Activated CD4-positive, alpha-beta T cell treated with anti-CD3 and anti-CD28 coated beads, Interleukin-2, amount 50 U/mL, for 16 hours (primary cell): ENCODE data around the gene GPLD1.
"Not testable (repeated sequence)": the region's sequence is repeated elsewhere in the genome, so short reads cannot be mapped to it uniquely, and the experiment has no call there.

Experiments
- DNase-seq: peaks from one replicate; pipeline ENCODE4 v3.0.0-alpha.2; 2020

The GPLD1 gene

DNA sequence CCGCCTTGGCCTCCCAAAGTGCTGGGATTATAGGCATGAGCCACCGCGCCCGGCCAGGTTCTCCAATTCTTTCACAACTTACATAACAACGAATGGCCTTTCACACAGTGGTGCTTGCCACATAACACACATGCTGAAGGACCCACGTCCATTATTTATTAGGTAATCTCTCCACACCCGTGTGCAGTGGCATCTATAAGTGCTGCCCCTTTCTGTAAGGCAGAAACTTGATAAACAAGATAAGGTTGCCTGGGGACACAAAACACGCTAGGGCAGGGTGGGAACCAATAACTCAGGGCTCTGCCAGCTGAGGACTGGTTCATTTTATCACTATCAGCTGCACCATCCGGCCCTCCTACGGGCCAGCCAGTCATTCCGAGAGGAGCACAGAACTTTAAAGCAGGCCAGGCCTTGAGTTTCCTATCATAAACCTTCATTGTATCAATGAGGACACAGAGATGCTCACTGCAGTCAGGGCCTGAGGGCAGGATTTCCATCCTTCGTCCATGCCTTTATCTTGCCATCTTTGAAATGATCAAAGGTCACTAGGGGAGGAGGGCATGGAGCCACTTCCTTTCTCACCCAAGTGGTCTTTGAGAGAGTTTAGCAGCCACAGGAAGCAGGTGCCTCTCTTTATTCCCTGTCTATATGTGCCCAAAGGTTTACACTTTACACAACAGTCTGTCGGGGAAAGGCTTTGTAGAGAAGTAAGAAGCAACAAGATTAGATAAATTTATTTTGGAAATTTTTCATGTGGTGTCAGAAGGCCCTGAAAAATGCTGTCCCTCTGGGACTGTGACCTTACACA, 37.6 kb downstream of the GPLD1 start:
- no peak for DNase-seq

DNA sequence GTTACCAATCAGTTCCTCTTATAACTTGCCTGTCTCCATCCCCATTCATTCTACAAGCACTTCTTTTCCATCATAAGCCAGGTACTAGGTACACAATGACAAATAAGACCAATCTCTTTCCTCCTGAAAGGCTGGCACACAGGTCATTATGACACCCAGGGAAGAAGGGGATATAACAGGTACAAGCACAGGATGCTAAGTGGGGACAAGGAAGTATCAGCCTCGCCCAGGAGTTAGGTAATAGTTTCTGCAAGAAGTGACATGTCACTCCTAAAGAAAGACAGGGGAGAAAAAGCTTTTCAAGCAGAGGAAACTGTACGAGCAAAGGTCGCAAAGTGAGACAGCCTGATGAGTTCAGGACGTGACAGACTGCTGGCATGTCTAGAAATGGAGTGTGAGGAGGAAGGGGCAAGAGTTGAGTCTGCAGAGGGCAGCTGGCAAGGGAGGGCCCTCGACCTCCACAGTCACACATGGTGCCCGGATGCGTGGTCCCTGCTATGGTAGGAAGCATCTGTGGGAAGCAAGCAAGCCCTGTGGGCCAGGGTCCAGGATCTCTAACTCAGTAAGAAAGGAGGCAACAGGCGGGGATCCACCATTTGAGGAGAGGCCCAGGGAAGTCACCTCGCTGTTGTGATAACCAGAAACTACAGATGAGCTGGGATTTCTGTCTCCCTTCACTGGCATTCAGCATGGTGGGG, 40.4 kb downstream of the GPLD1 start:
- DNase-seq = no peak

DNA sequence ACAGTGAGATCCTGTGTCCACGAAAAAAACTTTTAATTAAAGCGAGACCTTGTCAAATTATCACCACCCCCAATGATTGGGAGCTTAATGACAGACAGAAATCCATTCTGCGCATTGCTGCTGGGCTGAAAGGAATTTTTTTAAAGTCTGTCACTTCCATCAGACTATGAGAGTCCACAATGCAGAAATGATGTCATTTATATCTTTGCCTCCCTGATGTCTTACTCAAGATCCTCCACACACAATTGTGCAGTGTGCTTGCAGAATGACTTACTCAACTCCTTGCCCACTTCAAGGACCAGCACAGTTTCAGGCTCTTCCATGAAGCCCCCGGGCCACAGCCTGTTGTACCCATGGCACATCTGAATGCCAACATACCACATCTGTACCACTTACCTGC, 41.0 kb downstream of the GPLD1 start:
- DNase-seq = no peak

GRCh38 chr6:24446670-24447069, 42.7 kb downstream of the GPLD1 start:
- DNase-seq = no peak

DNA sequence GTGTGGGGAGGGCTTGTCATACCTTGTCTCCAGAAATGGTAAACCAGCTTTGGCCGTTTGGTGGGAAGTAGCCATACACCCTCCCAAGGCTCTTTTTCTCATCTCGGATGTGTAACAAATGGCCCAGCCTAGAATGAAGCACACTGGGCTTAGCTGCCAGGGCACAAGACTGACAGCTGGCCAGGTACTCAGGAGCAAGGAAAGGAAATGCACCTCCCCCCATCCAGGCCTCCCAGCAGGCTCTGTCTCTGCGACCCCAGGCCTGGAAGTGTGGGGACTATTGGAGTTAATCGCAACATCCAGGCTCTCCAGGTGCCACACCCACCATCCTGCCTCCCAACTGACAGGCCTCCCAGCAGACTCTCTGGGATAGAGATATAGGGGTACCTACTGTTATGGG, 43.7 kb downstream of the GPLD1 start:
- no peak for DNase-seq

- DNase-seq = no peak
Observed at GRCh38 chr6:24444588-24444987, 44.8 kb downstream of the GPLD1 start.

GRCh38 chr6:24441599-24441904, 47.8 kb downstream of the GPLD1 start:
- no peak for DNase-seq

- DNase-seq = no peak
Observed at GRCh38 chr6:24440897-24441598, 48.3 kb downstream of the GPLD1 start.

DNA sequence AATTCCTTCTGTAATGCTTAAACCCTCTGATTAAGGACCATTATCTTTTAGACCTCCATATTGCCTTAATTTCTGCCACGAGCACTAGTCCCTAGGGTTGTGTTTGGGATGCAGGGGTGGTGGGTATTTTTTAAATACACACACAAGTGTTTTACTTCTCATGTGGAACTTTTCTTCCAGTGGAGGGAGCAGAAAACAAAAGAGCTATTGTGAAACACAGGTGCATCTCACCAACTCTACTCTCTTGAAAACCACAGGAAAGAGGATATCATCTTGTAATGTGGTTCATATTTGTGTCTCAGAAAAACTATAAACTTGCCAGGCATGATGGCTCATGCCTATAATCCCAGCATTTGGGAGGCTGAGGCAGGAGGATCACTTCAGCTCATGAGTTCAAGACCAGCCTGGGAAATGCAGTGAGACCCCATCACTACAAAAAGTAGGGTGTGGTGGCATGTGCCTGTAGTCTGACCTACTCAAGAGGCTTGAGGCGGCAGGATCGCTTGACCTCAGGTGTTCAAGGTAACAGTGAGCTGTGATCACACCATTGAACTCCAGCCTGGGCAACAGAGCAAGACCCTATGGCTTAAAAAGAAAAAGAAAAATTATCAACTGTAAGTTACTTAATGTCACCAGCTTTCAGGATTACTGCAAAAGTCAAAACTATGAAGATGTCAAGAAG, 49.4 kb downstream of the GPLD1 start:
- DNase-seq = no peak

DNA sequence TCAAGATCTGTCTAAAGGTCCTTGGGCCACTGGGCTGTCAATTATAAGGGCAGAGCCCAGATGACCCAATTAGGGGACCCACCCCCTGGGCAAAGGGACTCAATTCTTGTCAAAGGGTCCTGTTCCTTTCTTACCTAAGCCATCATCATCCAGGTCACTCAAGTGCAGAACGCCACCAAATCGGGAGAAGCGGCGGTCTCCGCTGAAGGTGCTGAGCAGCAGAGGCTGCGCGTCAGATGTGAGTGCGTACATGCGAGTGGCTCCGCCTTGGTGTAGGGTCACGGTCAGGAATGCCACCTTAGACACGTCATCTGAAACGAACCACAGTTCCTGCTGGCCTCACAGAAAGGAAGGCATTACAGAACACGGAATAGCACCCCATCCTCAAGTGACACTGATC, 52.4 kb downstream of the GPLD1 start:
- no peak for DNase-seq

DNA sequence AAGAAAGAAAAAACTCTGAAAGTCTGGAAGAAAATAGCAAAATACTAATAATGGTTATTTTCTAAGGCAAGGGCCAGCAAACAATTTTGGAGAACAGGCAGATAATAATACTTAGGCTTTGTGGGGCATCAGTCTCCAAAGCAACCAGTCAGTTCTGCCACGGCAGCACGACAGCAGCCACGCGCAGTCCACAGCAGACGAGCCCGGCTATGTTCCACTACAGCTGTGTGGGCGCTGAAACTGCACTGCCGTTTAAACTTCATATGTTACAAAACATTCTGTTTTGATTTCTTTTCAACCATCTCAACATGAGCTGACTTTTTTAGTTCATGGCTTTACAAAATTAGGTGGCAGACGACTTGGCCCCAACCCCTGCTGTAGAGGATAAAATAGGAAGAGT, 56.8 kb downstream of the GPLD1 start:
- DNase-seq = no peak

DNA sequence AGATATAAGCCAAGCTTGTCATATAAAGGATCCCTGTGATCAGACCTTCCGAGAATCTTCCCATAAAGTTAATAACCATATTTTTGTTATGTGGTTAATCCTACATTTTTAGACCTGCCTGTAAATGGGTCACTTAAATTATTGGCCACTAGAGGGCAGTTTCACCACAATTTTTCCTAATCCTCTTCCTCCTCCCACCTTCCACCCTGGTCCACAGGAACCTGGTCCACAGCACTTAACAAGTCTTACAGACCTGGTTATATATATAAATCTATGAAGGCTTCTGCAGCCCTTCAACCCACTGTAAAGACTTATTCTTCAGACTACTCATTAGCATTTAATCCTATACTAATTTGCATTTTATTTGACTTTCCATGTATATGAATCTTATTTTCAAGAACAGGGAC, 58.3 kb downstream of the GPLD1 start:
- DNase-seq = peak; percentile 45

- DNase-seq = no peak
Observed at GRCh38 chr6:24430086-24430485, 59.3 kb downstream of the GPLD1 start.

GRCh38 chr6:24429146-24429545, 60.2 kb downstream of the GPLD1 start:
- no peak for DNase-seq

- no peak for DNase-seq
Observed at GRCh38 chr6:24428615-24429014, 60.8 kb downstream of the GPLD1 start.

- DNase-seq = no peak
Observed at GRCh38 chr6:24426729-24427446, 62.5 kb downstream of the GPLD1 start.

DNA sequence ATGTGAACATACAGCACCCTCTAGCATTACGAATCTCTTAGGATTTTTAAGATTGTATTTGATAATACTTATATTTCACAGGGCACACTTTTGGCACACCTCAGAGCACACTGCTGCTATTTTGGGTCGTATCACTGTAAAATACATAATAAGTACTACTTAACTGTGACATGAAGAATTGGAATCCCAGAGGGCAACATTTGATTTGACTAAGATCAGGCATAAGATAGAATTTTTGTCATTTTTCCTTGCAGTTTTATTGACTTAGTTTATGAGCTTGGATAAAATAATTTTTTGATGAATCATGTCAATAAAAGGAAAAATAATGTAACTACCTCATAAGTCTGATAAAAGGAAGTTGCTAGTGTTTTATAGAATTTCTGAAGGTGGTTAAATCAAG, 64.3 kb downstream of the GPLD1 start:
- no peak for DNase-seq

GRCh38 chr6:24419526-24419925, 69.9 kb downstream of the GPLD1 start:
- DNase-seq = no peak

- DNase-seq = no peak
Observed at GRCh38 chr6:24415753-24416152, 73.6 kb downstream of the GPLD1 start.

GRCh38 chr6:24414531-24414930, 74.8 kb downstream of the GPLD1 start:
- not testable (repeated sequence) for DNase-seq

GRCh38 chr6:24412294-24412693, 77.1 kb downstream of the GPLD1 start:
- DNase-seq = no peak

- DNase-seq = no peak
Observed at GRCh38 chr6:24410622-24411021, 78.8 kb downstream of the GPLD1 start.
